NCI-H524 (cell line): ENCODE measurements around the gene ERC2.

ENCODE experiments used
- DNase-seq, 2 experiments: peaks; one replicate each; lab custom pipeline; 2025; lab: John Stamatoyannopoulos, UW

The ERC2 gene

GRCh38 chr3:55491296-55491816 lies 976.9 kb downstream of the ERC2 start:
- no peak for DNase-seq

DNA sequence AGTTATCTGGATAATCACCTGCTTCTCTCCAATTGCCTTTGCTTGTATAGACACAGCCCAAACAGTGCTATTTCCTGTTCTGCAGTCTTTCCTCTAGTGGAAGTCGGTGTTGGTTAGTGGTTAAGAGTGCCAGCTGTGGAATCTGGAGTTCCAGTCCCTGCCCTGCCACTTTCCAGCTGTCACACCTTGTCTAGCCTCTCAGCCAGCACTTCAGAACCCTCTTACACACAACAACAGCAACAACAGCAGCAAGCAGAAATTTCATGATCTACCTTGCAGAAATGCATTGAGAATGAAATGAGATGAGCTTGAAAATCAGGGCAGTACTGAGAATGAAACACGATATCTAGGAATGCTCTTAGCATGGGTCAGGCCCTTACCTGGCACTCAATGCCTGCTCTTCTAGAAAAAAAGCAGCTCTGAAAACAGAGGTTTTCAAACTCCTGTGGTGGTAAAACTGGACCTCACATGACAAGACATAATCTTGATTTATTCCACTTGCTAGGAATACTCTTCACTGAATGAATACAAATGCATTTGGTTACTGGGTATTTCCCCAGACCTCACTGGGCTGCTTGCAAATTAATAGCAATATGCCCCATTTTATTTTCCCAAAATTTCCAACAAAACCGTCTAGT lies 977.9 kb downstream of the ERC2 start:
- DNase-seq: peak; percentile 27 to 68

DNA sequence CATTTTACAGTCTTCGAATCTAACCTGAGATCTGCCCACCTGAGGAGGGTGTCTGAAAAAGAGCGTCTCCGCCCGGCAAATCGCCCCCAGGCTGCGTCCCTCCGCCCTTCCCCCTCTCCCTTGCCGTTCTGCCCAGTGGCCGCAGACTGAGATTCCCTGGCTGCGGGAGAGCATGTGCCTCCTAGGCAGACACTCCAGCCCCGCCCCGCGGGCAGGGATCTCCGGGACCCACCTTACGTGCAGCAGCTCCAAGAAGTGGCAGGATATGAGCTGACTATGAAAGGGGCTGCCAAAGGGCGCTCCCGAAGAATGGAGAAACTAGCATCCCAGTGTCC lies 978.5 kb downstream of the ERC2 start:
- DNase-seq: peak; percentile 15 to 35

DNA sequence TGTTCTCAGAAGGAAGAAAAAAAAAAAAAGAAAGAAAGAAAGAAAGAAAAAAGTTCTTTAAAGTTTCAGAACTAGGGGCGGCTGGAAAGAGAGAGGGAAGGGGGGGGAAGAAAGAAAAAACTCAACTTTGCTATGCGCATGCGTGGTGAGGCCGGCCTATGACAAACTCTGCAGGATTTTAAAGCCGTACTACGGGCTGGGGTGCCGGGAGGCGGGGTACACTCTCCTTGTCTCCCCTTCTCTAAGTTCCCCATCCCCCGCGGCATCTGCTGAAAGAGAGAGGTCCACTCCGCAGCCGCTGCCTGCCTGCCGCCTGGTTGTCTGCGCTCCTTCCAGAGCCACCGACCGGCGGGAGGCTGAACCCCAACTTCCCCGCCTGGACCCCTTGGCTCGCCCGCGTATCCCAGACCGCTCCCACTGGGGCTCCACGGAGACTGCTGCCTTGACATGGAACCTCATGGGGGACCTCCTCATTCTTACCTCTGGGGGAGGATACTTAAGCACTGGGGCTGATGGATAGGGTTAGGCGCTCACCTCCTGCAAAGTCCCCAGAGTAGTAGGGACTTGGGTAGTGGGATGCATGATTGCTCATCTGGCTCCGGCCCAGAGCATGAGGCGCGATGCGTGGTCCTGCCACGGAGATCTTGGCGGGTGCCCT lies 979.7 kb downstream of the ERC2 start:
- no peak for DNase-seq

DNA sequence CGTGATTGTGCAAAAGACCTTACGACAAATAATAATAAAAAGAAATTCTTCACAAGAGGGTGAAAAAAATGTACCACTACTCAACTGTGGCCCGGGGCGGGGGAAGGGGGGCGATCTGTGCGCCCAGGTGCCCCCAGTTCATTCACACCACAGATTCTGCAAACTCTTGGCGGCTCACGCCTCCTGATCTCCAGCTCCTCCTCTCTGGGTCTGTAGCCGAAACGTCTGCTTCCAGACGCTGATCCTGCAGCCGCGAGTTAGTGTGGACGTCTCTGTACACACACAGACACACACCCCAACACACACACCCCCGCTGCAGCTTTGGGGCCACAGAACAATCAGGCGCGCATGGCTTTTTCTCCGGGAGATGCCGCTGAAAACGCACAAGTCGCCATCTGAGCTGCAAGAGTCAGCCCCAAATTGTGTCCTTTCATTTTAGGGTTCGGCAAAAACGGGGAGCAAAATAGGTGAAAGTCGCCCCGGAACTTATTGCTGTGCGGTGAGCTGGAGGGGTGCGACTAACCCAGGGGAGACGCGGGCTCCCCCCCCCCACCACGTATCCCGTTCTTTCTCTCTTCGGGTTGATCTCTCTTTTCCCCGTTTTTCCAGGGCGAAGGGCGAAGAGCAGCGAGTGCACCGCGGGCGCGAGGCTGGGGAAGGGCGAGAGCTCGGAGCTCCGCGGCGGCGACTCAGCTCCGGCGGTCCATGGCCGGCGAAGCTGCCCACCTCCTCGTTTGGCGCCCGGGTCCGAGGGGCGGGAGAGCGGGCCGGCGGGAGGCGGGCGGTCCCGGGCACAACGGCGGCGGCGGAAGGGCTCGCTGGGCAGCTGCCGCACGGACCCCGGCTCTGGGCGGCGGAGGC lies 980.7 kb downstream of the ERC2 start:
- DNase-seq: peak; percentile 38 to 44

DNA sequence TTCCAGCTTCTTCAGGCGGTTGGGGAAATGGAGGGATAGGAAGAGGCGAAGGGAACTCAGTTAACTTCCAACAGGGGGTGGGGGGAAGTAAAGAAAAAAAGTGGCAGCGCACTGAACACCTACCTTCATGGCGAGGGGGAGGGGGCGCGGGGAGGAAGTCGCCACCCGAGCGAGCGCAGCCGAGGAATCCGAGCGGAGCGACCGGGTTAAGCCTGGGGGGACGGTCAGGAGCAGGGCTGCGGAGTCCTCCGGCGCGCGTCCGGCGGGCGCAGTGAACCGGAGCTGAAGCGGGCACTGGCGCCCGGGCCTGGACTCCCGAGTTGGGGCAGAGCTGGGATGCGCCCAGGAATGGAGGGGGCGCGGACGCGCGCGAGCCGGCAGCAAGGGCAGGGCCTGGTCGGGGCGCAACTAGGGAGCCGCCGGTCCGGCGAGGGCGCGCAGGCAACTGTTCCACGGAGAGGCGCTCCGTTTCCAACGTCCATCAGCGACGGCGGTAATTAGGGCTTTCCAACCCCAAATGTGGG lies 981.3 kb downstream of the ERC2 start, which contains the start of gene WNT5A:
TSS of gene WNT5A (minus strand) at position 450 of the 524 bp plus-strand sequence. CDS start at position 129, 321 bp downstream.
- peak in 1 of 2 experiments; percentile 41 for DNase-seq

DNA sequence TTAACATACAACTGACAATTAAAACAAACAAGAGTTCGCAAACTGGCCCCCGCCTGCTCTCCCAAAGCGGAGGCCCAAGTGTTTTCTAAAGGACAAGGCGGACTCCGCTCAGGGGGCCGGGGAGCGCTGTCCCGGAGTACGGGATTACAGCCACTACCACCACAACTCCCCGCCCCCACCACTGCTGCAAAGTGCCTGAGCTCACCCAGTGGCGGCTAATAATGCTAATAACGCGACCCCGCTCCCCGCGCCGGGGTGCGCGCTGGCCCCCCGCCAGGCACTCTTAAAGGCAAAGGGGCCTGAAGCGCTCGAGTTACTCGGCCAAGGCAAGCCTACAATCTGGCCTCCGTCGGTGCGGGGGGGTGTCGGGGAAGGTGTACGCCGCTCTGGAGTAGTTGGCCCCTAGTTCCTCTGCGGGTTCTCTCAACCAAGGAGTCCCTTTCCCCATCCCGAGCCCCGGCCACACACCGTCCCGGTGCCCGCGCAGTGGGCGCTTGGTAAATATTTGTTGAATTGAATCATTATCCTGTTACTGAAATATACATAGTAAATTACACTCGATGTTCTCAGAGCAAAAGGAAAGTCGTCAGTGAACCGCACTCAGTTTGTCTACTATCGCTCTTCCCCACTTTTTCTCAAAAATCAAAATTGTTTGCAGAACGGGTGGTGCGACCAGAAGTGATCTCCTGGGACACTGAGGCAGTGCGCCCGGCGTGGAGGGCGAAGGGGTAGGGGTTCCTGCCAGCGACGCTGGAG lies 982.0 kb downstream of the ERC2 start:
- peak; percentile 31 to 71 for DNase-seq

GRCh38 chr3:55484801-55485791 lies 983.2 kb downstream of the ERC2 start:
- peak; percentile 57 to 70 for DNase-seq

DNA sequence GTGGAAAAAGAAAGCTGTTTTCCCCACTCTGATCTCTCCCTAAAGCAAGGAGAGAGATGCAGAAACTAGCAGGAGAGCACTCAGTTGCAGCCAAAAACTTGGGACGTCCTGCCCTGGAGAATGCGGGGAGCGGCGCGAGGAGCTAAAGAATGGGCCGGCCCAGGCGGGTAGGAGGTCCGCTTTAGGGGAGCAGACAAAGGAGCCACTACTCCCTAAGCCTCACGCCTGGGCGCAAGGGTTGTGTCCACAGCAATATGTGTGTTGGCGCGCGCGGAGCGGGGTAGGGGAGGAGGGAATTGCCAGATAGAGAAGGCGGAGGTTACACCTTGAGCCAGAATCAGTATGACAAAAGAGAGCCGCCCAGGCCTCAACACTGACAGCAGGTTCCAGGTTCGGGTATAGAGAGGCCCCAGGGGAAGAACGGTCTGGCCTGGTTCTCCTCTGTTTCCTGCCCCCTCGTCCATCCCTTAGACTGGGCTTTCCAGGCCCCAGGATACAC lies 984.0 kb downstream of the ERC2 start:
- no peak for DNase-seq

- DNase-seq: no peak
Observed at GRCh38 chr3:55483196-55484095, 984.8 kb downstream of the ERC2 start.

- no peak for DNase-seq
Observed at GRCh38 chr3:55482496-55483195, 985.6 kb downstream of the ERC2 start.

GRCh38 chr3:55481744-55482495 lies 986.3 kb downstream of the ERC2 start:
- DNase-seq: no peak

- peak; percentile 49 to 81 for DNase-seq
Observed at GRCh38 chr3:55480911-55481743, 987.1 kb downstream of the ERC2 start.

- DNase-seq: no peak
Observed at GRCh38 chr3:55477306-55478303, 990.7 kb downstream of the ERC2 start.

DNA sequence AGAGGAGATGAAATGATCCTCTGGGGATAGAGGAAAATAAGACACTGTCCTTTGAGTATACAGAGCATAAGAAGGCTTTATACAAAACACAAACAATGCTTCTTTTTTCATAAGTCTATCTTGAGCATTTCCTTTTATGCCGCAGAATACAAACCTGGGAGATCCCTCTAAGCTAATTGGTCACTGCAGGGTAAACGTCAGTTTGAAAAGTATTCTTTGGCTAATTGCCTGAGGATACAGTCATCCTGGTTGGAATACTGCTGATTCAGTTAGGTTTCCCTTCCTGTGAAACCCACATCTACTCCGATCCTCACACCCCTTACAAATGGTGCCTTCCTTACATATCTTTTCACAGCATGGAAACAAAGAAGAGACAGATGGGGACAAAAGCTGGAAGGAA lies 991.8 kb downstream of the ERC2 start:
- no peak for DNase-seq
